ENCODE results near the gene TULP1.

TULP1 gene

DNA sequence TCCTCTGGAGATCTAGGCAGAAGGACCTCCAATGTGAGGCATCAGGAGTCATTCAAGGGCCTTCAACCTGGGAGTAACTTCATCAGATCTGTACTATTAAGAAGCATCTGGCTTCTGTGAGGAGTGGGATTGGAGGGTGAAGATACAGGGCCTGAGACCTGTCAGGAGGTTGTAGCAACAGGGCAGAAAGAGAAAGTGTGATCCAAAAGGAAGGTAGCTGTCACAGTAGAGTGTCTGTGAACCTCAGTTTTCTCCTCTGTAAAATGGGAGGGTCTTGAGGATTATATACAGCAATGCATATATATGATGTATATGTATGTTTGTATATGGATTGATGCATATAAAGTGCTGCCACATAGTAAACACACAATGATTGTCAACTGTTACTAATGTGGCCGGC is 47.0 kb downstream of the TULP1 start:
- no peak for DNase-seq (ENCODE audit: low spot score)

GRCh38 chr6:35463292-35463691 is 49.4 kb downstream of the TULP1 start:
- DNase-seq (ENCODE audit: low spot score), result no peak

- DNase-seq (ENCODE audit: low spot score), result no peak
Observed at GRCh38 chr6:35461270-35461669, 51.4 kb downstream of the TULP1 start.

DNA sequence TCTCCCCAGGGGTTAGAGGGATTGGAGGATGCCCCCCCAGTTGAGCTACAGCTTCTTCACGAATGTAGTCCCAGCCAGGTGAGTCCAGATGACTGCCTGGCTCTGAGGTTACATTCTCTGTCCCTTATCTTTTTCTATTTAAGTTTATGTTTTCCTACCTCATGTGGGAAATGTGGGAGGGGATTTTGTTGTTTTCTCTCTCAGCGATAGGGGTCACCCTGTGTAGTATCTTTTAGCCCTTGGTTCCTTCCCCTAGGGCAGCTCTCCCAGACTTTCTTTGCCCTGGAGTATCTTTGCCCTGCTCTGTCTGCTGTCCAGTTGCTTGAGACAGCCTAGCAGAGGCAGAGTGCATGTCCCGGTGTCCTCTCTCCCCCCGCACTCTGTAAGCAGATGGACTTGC is 54.8 kb downstream of the TULP1 start:
- no peak for DNase-seq (ENCODE audit: low spot score)

DNA sequence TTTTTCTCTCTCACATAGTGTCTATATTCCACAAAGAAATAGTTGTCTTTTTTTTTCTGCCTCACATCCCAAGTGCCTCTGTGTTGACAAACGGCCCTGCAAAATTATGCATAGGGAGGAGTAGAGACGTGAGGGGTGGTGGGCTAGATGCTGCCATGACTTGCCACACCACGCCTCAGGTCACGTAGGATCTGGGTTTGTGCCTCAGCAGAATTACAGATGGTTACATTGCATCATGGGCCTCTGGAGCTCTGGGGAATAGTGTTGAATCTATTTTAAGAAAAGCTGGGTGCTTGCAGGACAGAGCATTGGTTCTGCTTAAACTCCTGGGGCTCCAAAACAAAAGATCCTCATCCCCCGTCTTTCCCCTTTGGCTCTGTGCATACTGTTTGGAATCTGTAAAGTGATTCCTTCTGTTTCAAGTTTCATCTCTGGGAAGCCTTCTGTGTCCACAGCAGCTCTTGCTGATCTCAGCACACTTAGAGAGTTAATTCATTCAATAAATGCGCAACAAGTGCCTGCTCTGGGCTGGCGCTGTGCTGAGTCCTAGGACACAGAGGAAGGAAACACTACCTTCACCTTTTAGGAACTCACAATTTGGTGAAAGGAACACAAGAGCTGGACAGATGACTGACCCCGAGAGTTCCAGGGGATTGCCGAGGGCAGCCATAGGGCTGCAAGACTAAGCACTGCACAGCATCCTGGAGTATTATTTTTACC is 58.1 kb downstream of the TULP1 start:
- DNase-seq (ENCODE audit: low spot score), result no peak

DNA sequence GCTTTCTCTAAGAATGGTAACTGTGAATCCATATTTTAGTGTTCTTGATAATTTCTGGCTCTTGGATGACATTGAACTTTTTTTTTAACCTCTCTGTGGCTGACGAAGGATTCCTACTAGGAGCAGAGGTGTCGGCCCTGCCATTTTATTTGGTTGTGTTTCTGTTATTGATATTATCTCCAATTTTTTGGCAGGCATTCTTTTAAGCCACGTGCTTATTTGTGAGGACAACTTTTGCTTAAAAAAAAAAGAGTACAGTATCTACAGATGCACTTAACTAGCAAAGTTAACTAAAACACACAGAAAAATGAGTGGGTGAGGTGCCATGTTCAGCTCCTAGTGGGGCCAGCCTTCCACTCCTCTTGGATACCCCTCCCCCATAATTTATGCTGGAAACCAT is 59.5 kb downstream of the TULP1 start:
- DNase-seq (ENCODE audit: low spot score), result no peak

GRCh38 chr6:35452183-35453090 is 60.3 kb downstream of the TULP1 start, which contains the start of gene FANCE:
TSS of gene FANCE (plus strand) at chr6:35452338. CDS start at chr6:35452546, 208 bp downstream.
- DNase-seq (ENCODE audit: low spot score), result peak; percentile 99

GRCh38 chr6:35451354-35452182 is 61.1 kb downstream of the TULP1 start:
- no peak for DNase-seq (ENCODE audit: low spot score)

GRCh38 chr6:35449287-35449881 is 63.3 kb downstream of the TULP1 start:
- DNase-seq (ENCODE audit: low spot score), result peak; percentile 89

GRCh38 chr6:35448191-35448590 is 64.5 kb downstream of the TULP1 start:
- no peak for DNase-seq (ENCODE audit: low spot score)

All from AG20443 (cell line).